C4-2B (cell line): ENCODE measurements around the gene SGIP1.

Experiments
- H3K27ac ChIP-seq: fragments of 450-650 bp; 2 replicates; pipeline ENCODE4 v1.5.1; 2017
- CTCF ChIP-seq: fragments of 450-650 bp; conservative IDR thresholded peaks from 2 replicates; pipeline ENCODE4 v1.5.1; 2017; ENCODE audit warnings: mild to moderate bottlenecking
- ZFX ChIP-seq: fragments of 450-650 bp; IDR thresholded peaks from 2 replicates; pipeline ENCODE4 v1.6.1; 2017

SGIP1 gene

GRCh38 chr1:66532798-66533783 is 862 bp upstream of the SGIP1 start:
- TF ChIP-seq CTCF (no peak), ZFX (no peak)
- H3K27ac ChIP-seq = no peak overlapping the region

- H3K27ac ChIP-seq = no peak overlapping the region
- TF ChIP-seq CTCF = no peak
- no peak for TF ChIP-seq ZFX
These were observed 1.1 kb downstream of the SGIP1 start for GRCh38 chr1:66535061-66535460.

- TF ChIP-seq CTCF (no peak), ZFX (no peak)
- no peak overlapping the region for H3K27ac ChIP-seq
These were observed 1.9 kb downstream of the SGIP1 start for GRCh38 chr1:66535853-66536252.

- TF ChIP-seq CTCF (no peak), ZFX (no peak)
- H3K27ac ChIP-seq = no peak overlapping the region
These were observed 3.8 kb downstream of the SGIP1 start for GRCh38 chr1:66537718-66538117.

GRCh38 chr1:66539491-66539890 is 5.5 kb downstream of the SGIP1 start:
- TF ChIP-seq ZFX (no peak), CTCF (no peak)
- no peak overlapping the region for H3K27ac ChIP-seq

GRCh38 chr1:66540434-66541032 is 6.6 kb downstream of the SGIP1 start:
- TF ChIP-seq CTCF = no peak
- TF ChIP-seq ZFX = no peak
- H3K27ac ChIP-seq = no peak overlapping the region

GRCh38 chr1:66542314-66542713 is 8.4 kb downstream of the SGIP1 start:
- no peak overlapping the region for H3K27ac ChIP-seq
- TF ChIP-seq CTCF (no peak), ZFX (no peak)
